Thyroid gland (tissue), 4 donors: Measurements from ENCODE around the gene PAX7. TPM values are rescaled to one million over a fixed set of nuclear protein-coding genes. Genes with fewer than 3 reads are reported as not detected.

Experiments used
- DNase-seq, 2 donors: peaks; one replicate each; pipeline ENCODE4 v3.0.0-alpha.2; 2019
- H3K27ac ChIP-seq, 3 donors: fragments of 200-600 bp; sonication (generic); 1 replicate in 2 of 3; 2 replicates in 1 of 3; pipeline ENCODE4 v1.5.1; 2016 to 2019; ENCODE audit warnings: mild to moderate bottlenecking in 1 of 3, moderate library complexity in 1 of 3
- H3K27me3 ChIP-seq: fragments of 200-600 bp; sonication (generic); one replicate; pipeline ENCODE4 v1.5.1; 2019
- H3K36me3 ChIP-seq, 2 donors: fragments of 200-600 bp; sonication (generic); one replicate each; pipeline ENCODE4 v1.5.1; 2016 to 2019
- H3K4me1 ChIP-seq, 2 donors: fragments of 200-600 bp; sonication (generic); one replicate each; pipeline ENCODE4 v1.5.1; 2017 to 2019
- H3K4me3 ChIP-seq, 3 donors: fragments of 200-600 bp; sonication (generic); replicated peaks in 1 of 3; 1 replicate in 2 of 3; 2 replicates in 1 of 3; pipeline ENCODE4 v1.5.1; 2016; ENCODE audit warnings: mild to moderate bottlenecking in 1 of 3
- H3K9me3 ChIP-seq: fragments of 200-600 bp; sonication (generic); one replicate; pipeline ENCODE4 v1.5.1; 2017
- POLR2A ChIP-seq, 2 donors: fragments of 450-650 bp; IDR thresholded peaks; one replicate each; pipeline ENCODE4 v1.6.1; 2017; ENCODE audit warnings: antibody characterized with exemption in 2 of 2, mild to moderate bottlenecking in 2 of 2, moderate library complexity in 1 of 2
- WGBS, 2 donors: methylation state at CpG; one replicate each; pipeline ENCODE4 v1.1.5; 2017; 5-methylcytosine and 5-hydroxymethylcytosine counted together
- intact Hi-C: fragments of 100-400 bp; cut with DNase I; formaldehyde crosslinking; loops from one replicate; pipeline ENCODE4 v1.15.1; 2023
- total RNA-seq, 4 donors: library from RNA; depleted of rRNA; stranded (reverse); fragments of >200 nt; gene quantifications; one replicate each; pipeline ENCODE4 v1.2.3, GENCODE V29; 2016
- TF ChIP-seq, protein P1 (sequence below), 6 experiments: fragments of 200-600 bp in 3 of 6; fragments of 450-650 bp in 3 of 6; sonication (generic) in 3 of 6; IDR thresholded peaks; one replicate each; pipeline ENCODE4 v1.5.1; 2016 to 2019; ENCODE audit warnings: antibody characterized with exemption in 6 of 6, mild to moderate bottlenecking in 2 of 6, inconsistent platforms in 1 of 6, moderate library complexity in 1 of 6

The PAX7 gene
- total RNA-seq, 4 donors from 2014 or later: 0.78 TPM; not detected in 3

DNA sequence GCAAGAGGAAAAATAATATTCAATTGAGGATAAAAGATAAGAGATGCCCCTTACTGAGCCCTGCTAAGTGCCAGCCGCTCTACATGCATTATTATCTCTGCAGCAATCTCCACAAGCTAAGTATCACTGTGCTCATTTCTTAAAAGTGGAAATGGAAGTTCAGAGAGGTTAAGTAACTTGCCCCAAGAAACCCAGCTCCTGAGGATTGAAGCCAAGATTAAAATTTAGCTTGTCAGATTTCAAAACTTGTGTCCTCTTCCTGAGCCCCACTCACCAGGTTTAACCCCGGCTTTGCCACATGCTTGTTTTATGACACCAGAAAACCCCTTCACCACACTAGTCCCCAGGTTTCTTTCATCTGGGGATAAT lies 11.2 kb upstream of the PAX7 start:
- no peaks in the 10 kb centered on the region for H3K27me3 ChIP-seq
- H3K27ac ChIP-seq: no peak overlapping the region
- no peak for DNase-seq
- H3K4me3 ChIP-seq: no peak overlapping the region
- TF ChIP-seq POLR2A (IDR thresholded peaks at IDR 0.05): no peak
- TF ChIP-seq, protein P1, sequence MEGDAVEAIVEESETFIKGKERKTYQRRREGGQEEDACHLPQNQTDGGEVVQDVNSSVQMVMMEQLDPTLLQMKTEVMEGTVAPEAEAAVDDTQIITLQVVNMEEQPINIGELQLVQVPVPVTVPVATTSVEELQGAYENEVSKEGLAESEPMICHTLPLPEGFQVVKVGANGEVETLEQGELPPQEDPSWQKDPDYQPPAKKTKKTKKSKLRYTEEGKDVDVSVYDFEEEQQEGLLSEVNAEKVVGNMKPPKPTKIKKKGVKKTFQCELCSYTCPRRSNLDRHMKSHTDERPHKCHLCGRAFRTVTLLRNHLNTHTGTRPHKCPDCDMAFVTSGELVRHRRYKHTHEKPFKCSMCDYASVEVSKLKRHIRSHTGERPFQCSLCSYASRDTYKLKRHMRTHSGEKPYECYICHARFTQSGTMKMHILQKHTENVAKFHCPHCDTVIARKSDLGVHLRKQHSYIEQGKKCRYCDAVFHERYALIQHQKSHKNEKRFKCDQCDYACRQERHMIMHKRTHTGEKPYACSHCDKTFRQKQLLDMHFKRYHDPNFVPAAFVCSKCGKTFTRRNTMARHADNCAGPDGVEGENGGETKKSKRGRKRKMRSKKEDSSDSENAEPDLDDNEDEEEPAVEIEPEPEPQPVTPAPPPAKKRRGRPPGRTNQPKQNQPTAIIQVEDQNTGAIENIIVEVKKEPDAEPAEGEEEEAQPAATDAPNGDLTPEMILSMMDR (IDR thresholded peaks at IDR 0.05): no peak
- no peaks in the 10 kb centered on the region for H3K36me3 ChIP-seq
- H3K4me1 ChIP-seq: no peaks in the 10 kb centered on the region
- H3K9me3 ChIP-seq: no peaks in the 10 kb centered on the region
- WGBS, 2 donors: 56 to 76% methylated on average over 2 of the region's 2 CpGs
- intact Hi-C loops: no loop called here

DNA sequence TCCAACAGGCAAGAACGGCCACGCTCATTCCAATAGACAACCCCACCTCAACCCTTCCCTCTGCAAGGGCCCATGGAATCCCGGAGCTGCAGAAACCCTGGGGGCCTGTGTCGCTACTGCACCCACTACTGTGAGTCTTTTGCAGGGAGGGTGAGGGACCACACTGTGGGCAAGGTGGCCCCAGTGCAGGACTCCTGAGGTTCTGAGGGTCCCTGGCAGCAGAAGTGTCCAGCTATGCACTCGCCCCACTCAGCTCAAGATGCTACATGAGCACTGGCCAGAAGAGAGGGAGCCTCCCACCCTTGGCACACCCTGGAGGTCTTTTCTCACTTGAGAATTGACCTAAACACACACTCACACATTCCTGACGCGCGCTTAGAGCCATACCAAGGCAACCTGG lies 2.1 kb upstream of the PAX7 start:
- no peaks in the 10 kb centered on the region for H3K36me3 ChIP-seq
- no peak overlapping the region for H3K4me3 ChIP-seq
- TF ChIP-seq, protein P1 (IDR thresholded peaks at IDR 0.05): no peak
- TF ChIP-seq POLR2A (IDR thresholded peaks at IDR 0.05): no peak
- 61 to 63% methylated on average over 7 to 8 of the region's 8 CpGs for WGBS, 2 donors
- no peak overlapping the region for H3K27ac ChIP-seq
- H3K9me3 ChIP-seq: no peaks in the 10 kb centered on the region
- H3K4me1 ChIP-seq: peaks cover 26 to 30% of the 10 kb centered on the region in 2 donors
- H3K27me3 ChIP-seq: peaks cover 43% of the 10 kb centered on the region
- no peak for DNase-seq
- intact Hi-C loops: no loop called here

DNA sequence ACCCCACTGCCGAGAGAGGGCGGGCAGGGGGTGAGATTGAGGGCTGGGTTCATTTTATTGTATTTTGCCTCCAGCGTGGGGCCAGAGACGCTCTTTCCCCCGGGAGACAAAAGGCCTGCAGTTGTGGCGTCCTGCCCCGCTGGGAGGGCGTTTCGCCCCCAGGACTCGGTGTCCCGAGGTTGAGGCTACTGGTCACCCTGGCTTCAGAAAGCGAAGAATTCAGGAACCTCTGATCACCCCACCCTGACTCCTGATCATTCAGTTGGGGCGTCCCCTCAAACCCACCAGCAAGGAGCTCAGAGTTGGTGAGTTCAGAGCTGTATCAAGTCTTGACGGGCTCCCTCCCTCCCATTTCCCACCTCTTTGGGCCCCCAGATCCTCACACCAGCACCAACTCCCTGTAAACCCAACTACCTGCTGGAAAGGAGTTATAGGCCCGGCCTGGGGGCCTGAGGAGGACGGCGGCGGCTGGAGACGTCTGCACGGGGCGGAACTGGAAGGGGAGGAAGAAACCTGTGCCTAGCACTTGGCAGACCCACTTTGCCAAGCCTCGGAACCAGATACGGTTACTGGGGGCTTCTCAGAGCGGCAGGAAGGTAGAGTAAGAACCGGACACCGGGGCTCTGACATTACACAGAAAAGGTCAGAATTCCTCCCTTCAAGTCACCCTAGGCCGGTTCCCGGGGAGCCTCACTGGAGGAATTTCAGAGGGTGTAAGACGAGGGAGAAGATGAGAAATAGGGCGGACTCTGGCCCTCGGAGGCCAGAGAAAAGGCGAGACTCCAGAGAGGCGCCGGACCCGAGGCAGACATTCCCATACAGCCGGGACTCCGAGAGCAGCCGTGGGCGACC lies 761 bp upstream of the PAX7 start:
- WGBS, 2 donors: 13 to 15% methylated on average over 34 to 35 of the region's 39 CpGs
- peaks cover 50% of the 10 kb centered on the region for H3K27me3 ChIP-seq
- DNase-seq: no peak

DNA sequence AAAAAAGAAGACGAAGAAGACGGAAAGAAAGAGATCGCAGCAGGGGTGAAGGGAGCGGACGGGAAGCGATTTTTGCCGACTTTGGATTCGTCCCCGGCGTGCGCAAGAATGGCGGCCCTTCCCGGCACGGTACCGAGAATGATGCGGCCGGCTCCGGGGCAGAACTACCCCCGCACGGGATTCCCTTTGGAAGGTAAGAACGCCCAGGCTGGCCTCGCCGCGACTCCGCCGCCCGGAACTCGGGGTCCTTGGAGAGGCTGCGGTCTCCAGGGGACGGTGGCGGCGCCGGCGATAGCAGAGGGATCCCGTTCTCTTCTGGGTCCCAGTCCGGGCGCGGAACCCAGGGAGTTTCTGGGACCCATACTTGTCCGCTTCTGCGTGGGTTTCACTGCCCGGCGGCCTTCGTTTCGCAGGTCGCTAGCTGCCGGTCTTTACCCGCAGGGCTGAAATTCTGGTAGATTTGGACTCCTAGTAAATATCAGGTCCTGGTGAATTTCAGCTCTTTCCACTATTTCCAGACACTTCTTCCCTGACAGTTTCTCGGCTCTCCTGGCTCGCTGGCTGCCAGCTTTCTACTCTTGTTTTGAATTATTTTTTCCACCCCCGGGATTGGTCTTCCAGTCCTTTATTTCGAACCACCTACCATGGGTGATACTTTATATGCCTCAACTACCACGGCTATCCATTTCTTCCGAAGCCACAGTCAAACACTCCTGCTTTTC lies 1.0 kb downstream of the PAX7 start:
- Histone ChIP-seq H3K27me3 (peaks cover 66% of the 10 kb centered on the region), H3K9me3 (no peaks in the 10 kb centered on the region), H3K4me3 (no peak overlapping the region), H3K27ac (no peak overlapping the region), H3K4me1 (peaks cover 26 to 35% of the 10 kb centered on the region in 2 donors), H3K36me3 (no peaks in the 10 kb centered on the region)
- intact Hi-C loops: no loop called here
- TF ChIP-seq POLR2A (IDR thresholded peaks at IDR 0.05): no peak
- TF ChIP-seq, protein P1 (IDR thresholded peaks at IDR 0.05): no peak
- 5 to 6% methylated on average over 35 to 46 of the region's 53 CpGs for WGBS, 2 donors
- no peak for DNase-seq

More for the DNA sequence above, 761 bp upstream of the PAX7 start:
- intact Hi-C loops: no loop called here
- no peak for TF ChIP-seq POLR2A (IDR thresholded peaks at IDR 0.05)
- TF ChIP-seq, protein P1 (IDR thresholded peaks at IDR 0.05): no peak
- Histone ChIP-seq H3K27ac (no peak overlapping the region), H3K36me3 (no peaks in the 10 kb centered on the region), H3K4me1 (peaks cover 26 to 30% of the 10 kb centered on the region in 2 donors), H3K4me3 (no peak overlapping the region), H3K9me3 (no peaks in the 10 kb centered on the region)

DNA sequence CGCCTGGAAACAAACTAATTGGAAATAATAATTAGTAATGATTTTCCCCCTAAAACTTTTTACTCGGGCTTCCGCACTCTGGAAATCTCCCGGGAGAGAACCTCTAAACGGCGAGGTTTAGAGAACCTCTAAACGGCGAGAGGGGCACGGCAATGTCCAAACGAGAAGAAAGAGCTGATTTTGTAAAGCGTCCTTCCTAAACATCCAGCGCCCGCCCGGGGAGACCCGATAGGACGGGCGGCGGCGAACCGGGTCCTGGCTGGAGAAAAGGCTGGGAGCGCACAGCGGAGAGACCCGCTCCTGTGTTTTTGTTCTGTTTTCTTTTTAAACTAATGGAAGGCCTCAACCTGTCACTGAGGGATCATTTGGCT lies 1.6 kb downstream of the PAX7 start:
- Histone ChIP-seq H3K27me3 (peaks cover 71% of the 10 kb centered on the region), H3K4me1 (peaks cover 26 to 35% of the 10 kb centered on the region in 2 donors), H3K9me3 (no peaks in the 10 kb centered on the region), H3K36me3 (no peaks in the 10 kb centered on the region), H3K4me3 (no peak overlapping the region), H3K27ac (no peak overlapping the region)
- TF ChIP-seq POLR2A (IDR thresholded peaks at IDR 0.05): no peak
- TF ChIP-seq, protein P1 (IDR thresholded peaks at IDR 0.05): no peak
- WGBS, 2 donors: 5 to 6% methylated on average over 13 to 23 of the region's 23 CpGs
- no peak for DNase-seq
- intact Hi-C loops: no loop called here
